K562 (cell line): ENCODE data around the gene INTS6. TPM values are rescaled to one million over a fixed set of nuclear protein-coding genes. Genes with fewer than 3 reads are reported as not detected.

ENCODE experiments used
- ATAC-seq: fragments of 200-7000 bp; cut with Tn5 transposase; 3 replicates; pipeline ENCODE4 v1.9.1; 2020; ENCODE audit warnings: moderate library complexity
- BruUV-seq: library from RNA; stranded (reverse); fragments of 400-500 nt; replicated peaks from 2 replicates; lab custom pipeline; 2021; lab: Mats Ljungman, UMichigan
- CTCF ChIA-PET: fragments of 300-600 bp; formaldehyde crosslinking; extraction: SDS; loops from one replicate; lab custom pipeline; 2021; ENCODE audit warnings: low intra/inter-chr PET ratio; lab: Yijun Ruan, JAX
- POLR2A ChIA-PET: fragments of 300-600, 350-650 bp; sonication (Branson Sonifier 250); formaldehyde crosslinking; extraction: SDS; loops from one replicate; lab custom pipeline; 2021; ENCODE audit warnings: antibody characterized with exemption, inconsistent platforms; lab: Yijun Ruan, JAX
- DNase-seq, 4 experiments: peaks; one replicate each; pipeline versions ENCODE4 v3.0.0 to v3.0.0-alpha.2; 2011 to 2018; ENCODE audit warnings: low spot score in 3 of 4, mixed read lengths in 3 of 4; ENCODE audit errors: extremely low read depth in 1 of 4
- FAIRE-seq: peaks from 2 replicates; lab custom pipeline; 2011; peaks lifted over from hg19 to GRCh38; lab: Jason Lieb, UNC
- H2AFZ ChIP-seq: 2 replicates; pipeline ENCODE4 v1.6.0; 2011; ENCODE audit warnings: low read depth, low read length, control low read depth, inconsistent platforms
- H3K27ac ChIP-seq: fragments of 200-600 bp; 3 replicates; pipeline ENCODE4 v1.8.0; 2011; ENCODE audit warnings: low read depth, mild to moderate bottlenecking, control low read depth, inconsistent platforms, low read length, moderate library complexity, mixed read lengths; ENCODE audit errors: extremely low read depth
- H3K27me3 ChIP-seq, 2 experiments: fragments of 300-600 bp in 1 of 2; 2 replicates in 1 of 2; 3 replicates in 1 of 2; pipeline versions ENCODE4 v1.6.0 to v1.8.0; 2011; ENCODE audit warnings: inconsistent platforms in 2 of 2, low read length in 2 of 2, mild to moderate bottlenecking in 1 of 2, mixed read lengths in 1 of 2, moderate library complexity in 1 of 2; ENCODE audit not compliant: control insufficient read depth in 2 of 2, insufficient read depth in 2 of 2
- H3K36me3 ChIP-seq: fragments of 300-600 bp; 3 replicates; pipeline ENCODE4 v1.8.0; 2011; ENCODE audit warnings: mild to moderate bottlenecking, low read length, inconsistent platforms; ENCODE audit not compliant: control insufficient read depth, insufficient read depth
- H3K4me1 ChIP-seq, 2 experiments: fragments of 200-600 bp in 1 of 2; replicated peaks in 1 of 2; 2 replicates in 1 of 2; 3 replicates in 1 of 2; pipeline versions ENCODE4 v1.5.1 to v1.8.0; 2011; ENCODE audit warnings: inconsistent platforms in 2 of 2, low read length in 2 of 2, mild to moderate bottlenecking in 1 of 2, mixed read lengths in 1 of 2, moderate library complexity in 1 of 2; ENCODE audit not compliant: control insufficient read depth in 2 of 2, insufficient read depth in 2 of 2
- H3K4me2 ChIP-seq: 2 replicates; pipeline ENCODE4 v1.6.1; 2011; ENCODE audit warnings: low read length, control low read depth, inconsistent platforms, mixed read lengths; ENCODE audit not compliant: insufficient read depth
- H3K4me3 ChIP-seq: fragments of 200-600 bp; sonication (generic), shearing (Covaris generic); 2 replicates; pipeline ENCODE4 v1.5.1; 2016; ENCODE audit warnings: control low read depth, inconsistent platforms
- H3K79me2 ChIP-seq: fragments of 200-600 bp; 3 replicates; pipeline ENCODE4 v1.8.0; 2011; ENCODE audit warnings: low read length, inconsistent platforms; ENCODE audit not compliant: control insufficient read depth, insufficient read depth
- H3K9ac ChIP-seq, 2 experiments: 2 replicates each; pipeline versions ENCODE4 v1.6.0 to v1.6.1; 2011; ENCODE audit warnings: low read depth in 2 of 2, low read length in 2 of 2, control low read depth in 1 of 2, inconsistent platforms in 1 of 2, mild to moderate bottlenecking in 1 of 2, mixed read lengths in 1 of 2; ENCODE audit not compliant: insufficient read depth in 1 of 2
- H3K9me1 ChIP-seq: one replicate; pipeline ENCODE4 v1.6.0; 2011; ENCODE audit warnings: inconsistent platforms, mild to moderate bottlenecking, low read length, moderate library complexity; ENCODE audit not compliant: control insufficient read depth, insufficient read depth
- H3K9me3 ChIP-seq: replicated peaks from 2 replicates; pipeline ENCODE4 v1.5.1; 2011; ENCODE audit warnings: low read depth, low read length, inconsistent platforms; ENCODE audit not compliant: control insufficient read depth, insufficient read depth
- H4K20me1 ChIP-seq: replicated peaks from 2 replicates; pipeline ENCODE4 v1.6.1; 2011; ENCODE audit warnings: low read length, inconsistent platforms, mixed read lengths; ENCODE audit not compliant: control insufficient read depth, insufficient read depth
- CCAR2 ChIP-seq: fragments of 200-400 bp; formaldehyde crosslinking; IDR thresholded peaks from 2 replicates; pipeline ENCODE4 v1.6.1; 2017; ENCODE audit warnings: mild to moderate bottlenecking, low read depth, low read length
- PCBP1 ChIP-seq: fragments of 200-400 bp; formaldehyde crosslinking; IDR thresholded peaks from 2 replicates; pipeline ENCODE4 v1.6.1; 2018; ENCODE audit warnings: mild to moderate bottlenecking, low read depth, low read length; ENCODE audit not compliant: poor library complexity, severe bottlenecking
- PHF20 ChIP-seq: fragments of 450-650 bp; IDR thresholded peaks from 2 replicates; pipeline ENCODE4 v1.6.1; 2018; ENCODE audit not compliant: partially characterized antibody
- PRMT5 ChIP-seq: sonication (generic); formaldehyde crosslinking; IDR thresholded peaks from 2 replicates; pipeline ENCODE4 v1.5.0; 2020; ENCODE audit warnings: missing genetic modification reagents
- ZKSCAN1 ChIP-seq: fragments of 150-350 bp; IDR thresholded peaks from 2 replicates; pipeline ENCODE4 v1.6.1; 2016; ENCODE audit warnings: low read depth, low read length
- ZNF324 ChIP-seq: fragments of 250-450 bp; sonication (Bioruptor Pico); IDR thresholded peaks from 2 replicates; pipeline ENCODE4 v1.4.0; 2020; ENCODE audit warnings: mild to moderate bottlenecking
- ZNF668 ChIP-seq: fragments of 250-450 bp; sonication (Bioruptor Pico); IDR thresholded peaks from 2 replicates; pipeline ENCODE4 v1.8.0; 2022; ENCODE audit warnings: mild to moderate bottlenecking, inconsistent platforms
- ZNF75A ChIP-seq: fragments of 450-650 bp; formaldehyde crosslinking; IDR thresholded peaks from 2 replicates; pipeline ENCODE4 v1.4.0; 2020; ENCODE audit warnings: mild to moderate bottlenecking
- WGBS: fragments of 100-300 bp; shearing (Covaris generic); methylation state at CpG from one replicate; pipeline ENCODE4 v1.1.6; 2016; ENCODE audit warnings: low coverage, mixed read lengths; ENCODE audit not compliant: insufficient coverage; ENCODE audit errors: missing lambda C conversion rate; 5-methylcytosine and 5-hydroxymethylcytosine counted together
- in situ Hi-C: fragments of 300-500 bp; cut with MboI; formaldehyde crosslinking; loops from 4 replicates; pipeline ENCODE4 v1.15.0; 2018; ENCODE audit warnings: inconsistent platforms, mixed read lengths
- intact Hi-C: fragments of 100-400 bp; cut with micrococcal nuclease; formaldehyde crosslinking; loops from 2 replicates; pipeline ENCODE4 v1.14.2; 2022
- polyA plus RNA-seq, 8 experiments: library from polyadenylated mRNA; depleted of rRNA in 4 of 8; stranded (reverse) in 5 of 8; unstranded in 3 of 8; fragments of >200 nt; fragmentation: Nextera tagmentation in 2 of 8; fragmentation: Illumina TruSeq in 1 of 8; extraction: Ambion mirVana in 2 of 8; extraction: Trizol in 1 of 8; gene quantifications; 2 replicates each; pipeline versions ENCODE4 v1.2.1 to v1.2.3, GENCODE V29; 2011 to 2014; ENCODE audit warnings: inconsistent platforms in 1 of 8, missing spikeins in 1 of 8
- total RNA-seq, 7 experiments: library from RNA; depleted of rRNA in 6 of 7; stranded (reverse); fragments of >200 nt in 6 of 7; fragmentation: Illumina TruSeq in 2 of 7; extraction: Trizol in 2 of 7; gene quantifications; 2 replicates each; pipeline versions ENCODE4 v1.2.1 to v1.2.3, GENCODE V29; 2011 to 2021; ENCODE audit warnings: low replicate concordance in 1 of 7
- TF ChIP-seq, protein P1 (sequence below), 2 experiments: fragments of 450-650 bp in 1 of 2; sonication (generic) in 1 of 2; formaldehyde crosslinking; conservative IDR thresholded peaks; 2 replicates each; pipeline versions ENCODE4 v1.4.0 to v1.8.1; 2020 to 2022; ENCODE audit warnings: mild to moderate bottlenecking in 1 of 2, missing genetic modification reagents in 1 of 2
- TF ChIP-seq, protein P2 (sequence below): fragments of 200-600 bp; sonication (generic); IDR thresholded peaks from one replicate; pipeline ENCODE4 v1.6.1; 2012; ENCODE audit warnings: mild to moderate bottlenecking, low read depth, low read length, inconsistent platforms
- TF ChIP-seq, protein P3 (sequence below): fragments of 250-450 bp; sonication (Bioruptor Pico); IDR thresholded peaks from 2 replicates; pipeline ENCODE4 v1.5.0; 2021

INTS6 gene
- total and polyA plus RNA-seq, 9 of the 15 experiments (the other 6 are each of a cell fraction or from before 2014, with no cell fraction given): 3.7 to 29.8 (median 16.1) TPM

DNA sequence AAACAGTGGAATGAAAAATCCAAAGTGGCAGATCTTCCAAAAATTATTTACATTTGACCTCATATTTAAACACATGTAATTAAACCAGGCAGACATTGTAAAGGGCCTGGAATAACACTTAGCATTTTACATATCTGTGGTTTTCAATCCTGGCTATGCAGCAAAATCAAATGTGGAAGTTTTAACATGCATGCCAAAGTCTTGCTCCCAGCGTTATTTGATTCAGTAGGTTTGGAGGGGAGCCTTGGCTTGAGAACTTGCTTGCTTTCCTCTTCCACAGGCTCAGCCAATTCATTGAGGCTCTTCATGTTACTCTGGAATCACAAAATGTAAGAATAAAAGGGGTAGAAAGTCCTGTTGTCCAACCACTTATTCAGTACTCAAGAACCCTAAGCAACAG lies 42.5 kb upstream of the INTS6 start:
- H3K27ac ChIP-seq: no peak overlapping the region
- FAIRE-seq: no peak
- no peak overlapping the region for H2AFZ ChIP-seq
- WGBS: 0% methylated on average over 1 of the region's 1 CpG
- H3K9me3 ChIP-seq: no peaks in the 10 kb centered on the region
- no peak overlapping the region for H3K4me3 ChIP-seq
- no TSS peak for BruUV-seq
- peaks cover 0 to 6% of the 10 kb centered on the region in 2 experiments; a peak in 2 of 5 replicates for H3K27me3 ChIP-seq
- no peak for TF ChIP-seq PRMT5
- no peak for TF ChIP-seq PHF20
- TF ChIP-seq, protein P1, sequence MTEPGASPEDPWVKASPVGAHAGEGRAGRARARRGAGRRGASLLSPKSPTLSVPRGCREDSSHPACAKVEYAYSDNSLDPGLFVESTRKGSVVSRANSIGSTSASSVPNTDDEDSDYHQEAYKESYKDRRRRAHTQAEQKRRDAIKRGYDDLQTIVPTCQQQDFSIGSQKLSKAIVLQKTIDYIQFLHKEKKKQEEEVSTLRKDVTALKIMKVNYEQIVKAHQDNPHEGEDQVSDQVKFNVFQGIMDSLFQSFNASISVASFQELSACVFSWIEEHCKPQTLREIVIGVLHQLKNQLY (CRISPR knock-in tag; conservative IDR thresholded peaks at IDR 0.05): no peak
- TF ChIP-seq, protein P2, sequence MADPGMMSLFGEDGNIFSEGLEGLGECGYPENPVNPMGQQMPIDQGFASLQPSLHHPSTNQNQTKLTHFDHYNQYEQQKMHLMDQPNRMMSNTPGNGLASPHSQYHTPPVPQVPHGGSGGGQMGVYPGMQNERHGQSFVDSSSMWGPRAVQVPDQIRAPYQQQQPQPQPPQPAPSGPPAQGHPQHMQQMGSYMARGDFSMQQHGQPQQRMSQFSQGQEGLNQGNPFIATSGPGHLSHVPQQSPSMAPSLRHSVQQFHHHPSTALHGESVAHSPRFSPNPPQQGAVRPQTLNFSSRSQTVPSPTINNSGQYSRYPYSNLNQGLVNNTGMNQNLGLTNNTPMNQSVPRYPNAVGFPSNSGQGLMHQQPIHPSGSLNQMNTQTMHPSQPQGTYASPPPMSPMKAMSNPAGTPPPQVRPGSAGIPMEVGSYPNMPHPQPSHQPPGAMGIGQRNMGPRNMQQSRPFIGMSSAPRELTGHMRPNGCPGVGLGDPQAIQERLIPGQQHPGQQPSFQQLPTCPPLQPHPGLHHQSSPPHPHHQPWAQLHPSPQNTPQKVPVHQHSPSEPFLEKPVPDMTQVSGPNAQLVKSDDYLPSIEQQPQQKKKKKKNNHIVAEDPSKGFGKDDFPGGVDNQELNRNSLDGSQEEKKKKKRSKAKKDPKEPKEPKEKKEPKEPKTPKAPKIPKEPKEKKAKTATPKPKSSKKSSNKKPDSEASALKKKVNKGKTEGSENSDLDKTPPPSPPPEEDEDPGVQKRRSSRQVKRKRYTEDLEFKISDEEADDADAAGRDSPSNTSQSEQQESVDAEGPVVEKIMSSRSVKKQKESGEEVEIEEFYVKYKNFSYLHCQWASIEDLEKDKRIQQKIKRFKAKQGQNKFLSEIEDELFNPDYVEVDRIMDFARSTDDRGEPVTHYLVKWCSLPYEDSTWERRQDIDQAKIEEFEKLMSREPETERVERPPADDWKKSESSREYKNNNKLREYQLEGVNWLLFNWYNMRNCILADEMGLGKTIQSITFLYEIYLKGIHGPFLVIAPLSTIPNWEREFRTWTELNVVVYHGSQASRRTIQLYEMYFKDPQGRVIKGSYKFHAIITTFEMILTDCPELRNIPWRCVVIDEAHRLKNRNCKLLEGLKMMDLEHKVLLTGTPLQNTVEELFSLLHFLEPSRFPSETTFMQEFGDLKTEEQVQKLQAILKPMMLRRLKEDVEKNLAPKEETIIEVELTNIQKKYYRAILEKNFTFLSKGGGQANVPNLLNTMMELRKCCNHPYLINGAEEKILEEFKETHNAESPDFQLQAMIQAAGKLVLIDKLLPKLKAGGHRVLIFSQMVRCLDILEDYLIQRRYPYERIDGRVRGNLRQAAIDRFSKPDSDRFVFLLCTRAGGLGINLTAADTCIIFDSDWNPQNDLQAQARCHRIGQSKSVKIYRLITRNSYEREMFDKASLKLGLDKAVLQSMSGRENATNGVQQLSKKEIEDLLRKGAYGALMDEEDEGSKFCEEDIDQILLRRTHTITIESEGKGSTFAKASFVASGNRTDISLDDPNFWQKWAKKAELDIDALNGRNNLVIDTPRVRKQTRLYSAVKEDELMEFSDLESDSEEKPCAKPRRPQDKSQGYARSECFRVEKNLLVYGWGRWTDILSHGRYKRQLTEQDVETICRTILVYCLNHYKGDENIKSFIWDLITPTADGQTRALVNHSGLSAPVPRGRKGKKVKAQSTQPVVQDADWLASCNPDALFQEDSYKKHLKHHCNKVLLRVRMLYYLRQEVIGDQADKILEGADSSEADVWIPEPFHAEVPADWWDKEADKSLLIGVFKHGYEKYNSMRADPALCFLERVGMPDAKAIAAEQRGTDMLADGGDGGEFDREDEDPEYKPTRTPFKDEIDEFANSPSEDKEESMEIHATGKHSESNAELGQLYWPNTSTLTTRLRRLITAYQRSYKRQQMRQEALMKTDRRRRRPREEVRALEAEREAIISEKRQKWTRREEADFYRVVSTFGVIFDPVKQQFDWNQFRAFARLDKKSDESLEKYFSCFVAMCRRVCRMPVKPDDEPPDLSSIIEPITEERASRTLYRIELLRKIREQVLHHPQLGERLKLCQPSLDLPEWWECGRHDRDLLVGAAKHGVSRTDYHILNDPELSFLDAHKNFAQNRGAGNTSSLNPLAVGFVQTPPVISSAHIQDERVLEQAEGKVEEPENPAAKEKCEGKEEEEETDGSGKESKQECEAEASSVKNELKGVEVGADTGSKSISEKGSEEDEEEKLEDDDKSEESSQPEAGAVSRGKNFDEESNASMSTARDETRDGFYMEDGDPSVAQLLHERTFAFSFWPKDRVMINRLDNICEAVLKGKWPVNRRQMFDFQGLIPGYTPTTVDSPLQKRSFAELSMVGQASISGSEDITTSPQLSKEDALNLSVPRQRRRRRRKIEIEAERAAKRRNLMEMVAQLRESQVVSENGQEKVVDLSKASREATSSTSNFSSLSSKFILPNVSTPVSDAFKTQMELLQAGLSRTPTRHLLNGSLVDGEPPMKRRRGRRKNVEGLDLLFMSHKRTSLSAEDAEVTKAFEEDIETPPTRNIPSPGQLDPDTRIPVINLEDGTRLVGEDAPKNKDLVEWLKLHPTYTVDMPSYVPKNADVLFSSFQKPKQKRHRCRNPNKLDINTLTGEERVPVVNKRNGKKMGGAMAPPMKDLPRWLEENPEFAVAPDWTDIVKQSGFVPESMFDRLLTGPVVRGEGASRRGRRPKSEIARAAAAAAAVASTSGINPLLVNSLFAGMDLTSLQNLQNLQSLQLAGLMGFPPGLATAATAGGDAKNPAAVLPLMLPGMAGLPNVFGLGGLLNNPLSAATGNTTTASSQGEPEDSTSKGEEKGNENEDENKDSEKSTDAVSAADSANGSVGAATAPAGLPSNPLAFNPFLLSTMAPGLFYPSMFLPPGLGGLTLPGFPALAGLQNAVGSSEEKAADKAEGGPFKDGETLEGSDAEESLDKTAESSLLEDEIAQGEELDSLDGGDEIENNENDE: no peak
- no peak for TF ChIP-seq ZNF668 (CRISPR knock-in tag)
- TF ChIP-seq PCBP1: no peak
- no peak for TF ChIP-seq ZNF75A
- no peak for TF ChIP-seq ZNF324 (CRISPR knock-in tag)
- no peak for TF ChIP-seq CCAR2
- TF ChIP-seq, protein P3, sequence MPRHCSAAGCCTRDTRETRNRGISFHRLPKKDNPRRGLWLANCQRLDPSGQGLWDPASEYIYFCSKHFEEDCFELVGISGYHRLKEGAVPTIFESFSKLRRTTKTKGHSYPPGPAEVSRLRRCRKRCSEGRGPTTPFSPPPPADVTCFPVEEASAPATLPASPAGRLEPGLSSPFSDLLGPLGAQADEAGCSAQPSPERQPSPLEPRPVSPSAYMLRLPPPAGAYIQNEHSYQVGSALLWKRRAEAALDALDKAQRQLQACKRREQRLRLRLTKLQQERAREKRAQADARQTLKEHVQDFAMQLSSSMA (CRISPR knock-in tag): no peak
- TF ChIP-seq ZKSCAN1: no peak
- TF ChIP-seq, all 486 proteins: peak for 0
- H3K4me1 ChIP-seq: no peaks in the 10 kb centered on the region
- no peaks in the 10 kb centered on the region for H3K79me2 ChIP-seq
- DNase-seq (no peak), ATAC-seq (no peak)
- no peaks in the 10 kb centered on the region for H3K9me1 ChIP-seq
- in situ Hi-C loops (no loop called here), intact Hi-C loops (no loop called here)
- H3K36me3 ChIP-seq: no peaks in the 10 kb centered on the region
- POLR2A ChIA-PET: no interaction called here
- no peaks in the 10 kb centered on the region for H4K20me1 ChIP-seq
- H3K9ac ChIP-seq: no peak overlapping the region
- no peak overlapping the region for H3K4me2 ChIP-seq
- CTCF ChIA-PET: no interaction called here
